Measurements from ENCODE around the gene PRKCH.

DNA sequence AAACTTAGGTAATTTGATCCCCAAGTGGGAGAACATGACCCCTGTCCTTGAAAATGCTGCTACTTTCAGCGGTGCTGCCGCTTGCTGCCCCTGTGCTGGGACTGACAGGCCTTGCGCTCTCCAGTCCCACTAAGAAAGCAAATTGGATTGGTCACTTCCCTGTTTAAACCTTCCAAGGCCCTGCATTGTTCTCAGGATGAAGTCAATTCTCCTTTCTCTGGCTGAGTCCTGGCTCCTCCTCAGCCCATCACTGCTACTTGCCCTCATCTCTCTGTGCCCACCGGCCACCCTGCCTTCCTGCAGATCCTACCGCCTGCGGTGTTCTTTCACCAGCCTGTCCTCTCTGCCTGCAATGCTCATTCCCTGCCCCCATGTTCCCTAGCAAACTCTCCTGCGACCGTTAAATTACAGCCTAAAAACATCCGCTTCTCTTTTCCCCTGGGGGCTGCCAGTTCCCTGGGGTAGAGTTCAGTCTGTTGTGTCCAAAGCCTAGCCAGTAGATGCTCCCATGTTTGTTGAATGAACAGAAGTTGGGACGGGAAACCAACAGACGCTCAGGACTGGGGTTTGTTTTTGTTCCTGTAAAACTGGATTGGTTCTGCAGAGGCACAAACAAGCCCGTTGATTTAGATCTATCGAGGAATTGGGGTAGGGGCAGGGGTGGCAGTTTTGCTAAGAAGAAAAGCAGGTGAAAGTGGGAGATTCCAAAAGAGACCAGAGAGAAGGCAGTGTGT, 246.6 kb downstream of the PRKCH start:
- TF ChIP-seq, protein P1, sequence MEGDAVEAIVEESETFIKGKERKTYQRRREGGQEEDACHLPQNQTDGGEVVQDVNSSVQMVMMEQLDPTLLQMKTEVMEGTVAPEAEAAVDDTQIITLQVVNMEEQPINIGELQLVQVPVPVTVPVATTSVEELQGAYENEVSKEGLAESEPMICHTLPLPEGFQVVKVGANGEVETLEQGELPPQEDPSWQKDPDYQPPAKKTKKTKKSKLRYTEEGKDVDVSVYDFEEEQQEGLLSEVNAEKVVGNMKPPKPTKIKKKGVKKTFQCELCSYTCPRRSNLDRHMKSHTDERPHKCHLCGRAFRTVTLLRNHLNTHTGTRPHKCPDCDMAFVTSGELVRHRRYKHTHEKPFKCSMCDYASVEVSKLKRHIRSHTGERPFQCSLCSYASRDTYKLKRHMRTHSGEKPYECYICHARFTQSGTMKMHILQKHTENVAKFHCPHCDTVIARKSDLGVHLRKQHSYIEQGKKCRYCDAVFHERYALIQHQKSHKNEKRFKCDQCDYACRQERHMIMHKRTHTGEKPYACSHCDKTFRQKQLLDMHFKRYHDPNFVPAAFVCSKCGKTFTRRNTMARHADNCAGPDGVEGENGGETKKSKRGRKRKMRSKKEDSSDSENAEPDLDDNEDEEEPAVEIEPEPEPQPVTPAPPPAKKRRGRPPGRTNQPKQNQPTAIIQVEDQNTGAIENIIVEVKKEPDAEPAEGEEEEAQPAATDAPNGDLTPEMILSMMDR (IDR thresholded peaks at IDR 0.05; ENCODE audit: borderline replicate concordance, extremely low read depth, low read length, poor library complexity, severe bottlenecking) = no peak
- TF ChIP-seq EZH2 (IDR thresholded peaks at IDR 0.05; ENCODE audit: borderline replicate concordance, low read depth, low read length, severe bottlenecking) = peak; percentile 19
